GM12878 (cell line): Measurements from ENCODE around the gene RPSA. TPM values are rescaled to one million over a fixed set of nuclear protein-coding genes. Genes with fewer than 3 reads are reported as not detected.
A peak's percentile ranks its signal among the peaks of the same experiment; 100 is the strongest.
"Not testable (repeated sequence)": the region's sequence is repeated elsewhere in the genome, so short reads cannot be mapped to it uniquely, and the experiment has no call there.

Experiments used
- ATAC-seq: fragments of 200-7000 bp; cut with Tn5 transposase; 3 replicates; pipeline ENCODE4 v1.9.1; 2020; ENCODE audit warnings: mild to moderate bottlenecking, moderate library complexity
- BruUV-seq: library from RNA; stranded (reverse); fragments of 400-500 nt; replicated peaks from 2 replicates; lab custom pipeline; 2021; lab: Mats Ljungman, UMichigan
- CTCF ChIA-PET: fragments of 300-600 bp; sonication (Branson Sonifier 250); formaldehyde crosslinking; extraction: SDS; loops from one replicate; lab custom pipeline; 2021; ENCODE audit warnings: inconsistent platforms; lab: Yijun Ruan, JAX
- POLR2A ChIA-PET: fragments of 350-600 bp; formaldehyde crosslinking; extraction: SDS; loops from one replicate; lab custom pipeline; 2021; ENCODE audit warnings: inconsistent platforms; lab: Charles Lee
- RAD21 ChIA-PET: fragments of 300-600 bp; sonication (Branson Sonifier 250); formaldehyde crosslinking; loops from one replicate; lab custom pipeline; 2023; ENCODE audit warnings: antibody characterized with exemption; ENCODE audit not compliant: unreplicated experiment; lab: Charles Lee
- SMC1A ChIA-PET: fragments of 300-600 bp; sonication (Branson Sonifier 250); formaldehyde crosslinking; loops from one replicate; lab custom pipeline; 2023; ENCODE audit not compliant: unreplicated experiment, uncharacterized antibody; lab: Charles Lee
- DNase-seq: peaks from one replicate; pipeline ENCODE4 v3.0.0-alpha.2; 2011; ENCODE audit warnings: low read depth, low spot score
- FAIRE-seq: peaks from 3 replicates; lab custom pipeline; 2011; peaks lifted over from hg19 to GRCh38; lab: Jason Lieb, UNC
- H2AFZ ChIP-seq: 2 replicates; pipeline ENCODE4 v1.6.0; 2011; ENCODE audit warnings: low read depth, low read length, control low read depth; ENCODE audit not compliant: control insufficient read depth
- H3K27ac ChIP-seq: 2 replicates; pipeline ENCODE4 v1.5.1; 2011; ENCODE audit warnings: control low read depth; ENCODE audit not compliant: control insufficient read depth, insufficient read depth
- H3K27me3 ChIP-seq, 2 experiments: replicated peaks in 1 of 2; 2 replicates each; pipeline versions ENCODE4 v1.6.0 to v1.6.1; 2011; ENCODE audit warnings: low read length in 1 of 2; ENCODE audit not compliant: control insufficient read depth in 2 of 2, insufficient read depth in 2 of 2
- H3K36me3 ChIP-seq, 2 experiments: 2 replicates each; pipeline ENCODE4 v1.5.1; 2011; ENCODE audit warnings: low read length in 1 of 2; ENCODE audit not compliant: control insufficient read depth in 2 of 2, insufficient read depth in 2 of 2
- H3K4me1 ChIP-seq: 2 replicates; pipeline ENCODE4 v1.6.1; 2011; ENCODE audit warnings: mild to moderate bottlenecking, low read length, moderate library complexity, mixed read lengths; ENCODE audit not compliant: control insufficient read depth, insufficient read depth
- H3K4me2 ChIP-seq: 2 replicates; pipeline ENCODE4 v1.6.0; 2011; ENCODE audit warnings: control low read depth; ENCODE audit not compliant: control insufficient read depth, insufficient read depth
- H3K4me3 ChIP-seq: fragments of 200-600 bp; sonication (generic); 2 replicates; pipeline ENCODE4 v1.5.1; 2016
- H3K79me2 ChIP-seq: 2 replicates; pipeline ENCODE4 v1.6.0; 2011; ENCODE audit warnings: low read length; ENCODE audit not compliant: control insufficient read depth, insufficient read depth
- H3K9ac ChIP-seq: 2 replicates; pipeline ENCODE4 v1.8.0; 2011; ENCODE audit warnings: low read length, control low read depth, mixed read lengths; ENCODE audit not compliant: control insufficient read depth, insufficient read depth
- H3K9me3 ChIP-seq: replicated peaks from 3 replicates; pipeline ENCODE4 v1.5.1; 2011; ENCODE audit warnings: mild to moderate bottlenecking, low read length; ENCODE audit not compliant: control insufficient read depth, insufficient read depth
- H4K20me1 ChIP-seq: 2 replicates; pipeline ENCODE4 v1.6.0; 2011; ENCODE audit not compliant: control insufficient read depth, insufficient read depth
- BCLAF1 ChIP-seq: fragments of 450-650 bp; IDR thresholded peaks from 2 replicates; pipeline ENCODE4 v1.6.1; 2017; ENCODE audit warnings: antibody characterized with exemption, mild to moderate bottlenecking, moderate library complexity
- POLR2A ChIP-seq: IDR thresholded peaks from 2 replicates; pipeline ENCODE4 v1.6.1; 2011; ENCODE audit warnings: low read depth, mild to moderate bottlenecking, low read length
- SMAD1 ChIP-seq: fragments of 450-650 bp; IDR thresholded peaks from 2 replicates; pipeline ENCODE4 v1.6.1; 2018; ENCODE audit warnings: mild to moderate bottlenecking, low read depth; ENCODE audit not compliant: partially characterized antibody
- USF1 ChIP-seq: IDR thresholded peaks from 2 replicates; pipeline ENCODE4 v1.6.1; 2011; ENCODE audit warnings: borderline replicate concordance, low read depth, mild to moderate bottlenecking, moderate library complexity, mixed read lengths, low read length; ENCODE audit not compliant: insufficient read depth; ENCODE audit errors: extremely low read length
- whole genome bisulfite sequencing: methylation state at CpG from one replicate; pipeline ENCODE4 v1.1.6; 2016; ENCODE audit warnings: low lambda C conversion rate; ENCODE audit not compliant: insufficient replicate concordance, insufficient coverage; ENCODE audit errors: missing lambda C conversion rate; 5-methylcytosine and 5-hydroxymethylcytosine counted together
- in situ Hi-C: fragments of 300-500 bp; cut with MboI; formaldehyde crosslinking; loops from 9 replicates; pipeline ENCODE4 v1.14.3; 2018; ENCODE audit warnings: mixed read lengths
- intact Hi-C: fragments of 100-400 bp; cut with micrococcal nuclease; formaldehyde crosslinking; loops from one replicate; pipeline ENCODE4 v1.14.2; 2022; ENCODE audit not compliant: unreplicated experiment
- polyA plus RNA-seq, 11 experiments: library from polyadenylated mRNA; depleted of rRNA in 4 of 11; unstranded in 6 of 11; stranded (reverse) in 5 of 11; fragments of >200 nt; fragmentation: Nextera tagmentation in 4 of 11; fragmentation: Illumina TruSeq in 1 of 11; extraction: Ambion mirVana in 4 of 11; extraction: Trizol in 1 of 11; gene quantifications; 1 replicate in 1 of 11; 2 replicates in 10 of 11; pipeline versions ENCODE4 v1.2.1 to v1.2.3, GENCODE V29; 2011 to 2016; ENCODE audit warnings: inconsistent platforms in 2 of 11, missing spikeins in 2 of 11, low read depth in 1 of 11
- total RNA-seq, 4 experiments: library from RNA; depleted of rRNA in 3 of 4; stranded (reverse); fragments of >200 nt in 3 of 4; fragmentation: Illumina TruSeq in 1 of 4; extraction: Trizol in 1 of 4; gene quantifications; 2 replicates each; pipeline versions ENCODE4 v1.2.1 to v1.2.3, GENCODE V29; 2013 to 2021

RPSA gene
- total and polyA plus RNA-seq, 10 of the 15 experiments (the other 5 are each of a cell fraction or from before 2014, with no cell fraction given): 1,012 to 5,036 (median 3,460) TPM

GRCh38 chr3:39415983-39416382 lies 9.5 kb downstream of the RPSA start (continued):
- TF ChIP-seq BCLAF1 (no peak), USF1 (no peak), POLR2A (peak; percentile 67), SMAD1 (no peak)

GRCh38 chr3:39416998-39417397 lies 10.5 kb downstream of the RPSA start:
- H3K4me3 ChIP-seq, BruUV-seq, FAIRE-seq, H2AFZ ChIP-seq, H3K4me2 ChIP-seq, H3K79me2 ChIP-seq, H4K20me1 ChIP-seq, H3K9ac ChIP-seq, POLR2A ChIA-PET, H3K27me3 ChIP-seq, H3K9me3 ChIP-seq, DNase-seq, H3K4me1 ChIP-seq, in situ Hi-C loops, RAD21 ChIA-PET, H3K27ac ChIP-seq: not testable (repeated sequence)
- WGBS: 48% methylated on average over 3 of the region's 3 CpGs
- H3K36me3 ChIP-seq: peaks cover 9 to 23% of the 10 kb centered on the region in 2 experiments
- ChIA-PET SMC1A (interaction anchor here (0.8 to 2.5 kb wide), 8 partner anchors 14 to 762 kb away, joined by 3 to 10 read pairs (median 3); no protein-coding TSS in a partner anchor), CTCF (interaction anchor here (1.0 to 4.1 kb wide), 9 partner anchors 11 to 128 kb away, joined by 3 to 43 read pairs (median 6); partner anchors contain the start of gene RPSA)
- intact Hi-C loops: loop anchor here (2.0 kb wide), 1 partner anchor 82 kb away; no protein-coding TSS in a partner anchor
- peak; percentile 8 for ATAC-seq

- H3K9me3 ChIP-seq, H3K36me3 ChIP-seq, H3K4me3 ChIP-seq, FAIRE-seq, H4K20me1 ChIP-seq, DNase-seq, intact Hi-C loops, POLR2A ChIA-PET, H3K27me3 ChIP-seq, ATAC-seq, H3K4me1 ChIP-seq, H3K27ac ChIP-seq, H3K9ac ChIP-seq, SMC1A ChIA-PET, H2AFZ ChIP-seq, RAD21 ChIA-PET, in situ Hi-C loops, H3K4me2 ChIP-seq, H3K79me2 ChIP-seq, BruUV-seq: not testable (repeated sequence)
- 58% methylated on average over 10 of the region's 14 CpGs for WGBS
- CTCF ChIA-PET: interaction anchor here (2.2 kb wide), 1 partner anchor 11 kb away, joined by 7 read pairs; no protein-coding TSS in a partner anchor
Measured at GRCh38 chr3:39418556-39419225, 12.2 kb downstream of the RPSA start.
